Measurements from ENCODE around the gene HIGD2A. TPM values are rescaled to one million over a fixed set of nuclear protein-coding genes. Genes with fewer than 3 reads are reported as not detected.

HIGD2A gene
- total and polyA plus RNA-seq, 2 of the 13 experiments (the other 11 are each of a cell fraction or from before 2014, with no cell fraction given) = 89.2 to 146 TPM

DNA sequence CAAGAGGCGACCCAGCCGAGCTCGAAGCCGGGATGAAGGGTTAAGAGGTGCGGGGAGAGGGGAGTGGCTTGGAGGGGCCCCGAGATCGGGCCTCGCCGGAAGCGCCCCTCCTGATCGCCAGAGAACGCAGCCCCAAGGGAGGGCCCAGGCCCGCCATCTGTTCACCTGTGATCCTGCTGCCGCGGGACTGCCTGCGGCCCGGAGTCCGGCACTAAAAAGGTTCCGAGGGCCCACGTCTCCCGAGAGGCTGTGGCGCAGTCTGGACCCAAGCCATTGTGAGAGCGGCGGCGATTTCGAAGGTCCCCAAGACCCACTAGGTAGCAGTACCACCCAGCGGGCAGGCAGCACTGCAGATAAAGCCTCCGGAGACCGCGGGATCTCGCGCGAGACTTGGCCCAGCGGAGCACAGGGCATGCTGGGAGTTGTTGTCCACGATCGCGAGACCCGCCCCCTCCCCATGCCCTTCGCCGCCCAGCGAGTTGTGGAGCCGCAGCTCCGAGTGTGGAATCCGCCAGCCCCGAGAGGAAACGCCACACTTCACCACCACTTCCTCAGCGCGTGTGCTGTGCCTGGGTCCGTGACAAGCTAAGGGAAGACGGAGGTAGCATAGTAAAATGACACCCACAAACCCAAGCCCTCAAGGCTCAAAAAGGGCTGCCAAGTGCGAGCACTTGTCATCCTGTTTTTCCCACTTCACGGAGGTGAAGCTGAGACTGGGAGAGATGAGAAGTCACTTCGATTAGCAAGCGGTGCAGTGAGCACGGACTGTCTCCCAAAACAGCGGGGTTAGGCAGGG is 26.9 kb upstream of the HIGD2A start, which contains the start of gene KIAA1191 (continued):
- TF ChIP-seq, protein P1, sequence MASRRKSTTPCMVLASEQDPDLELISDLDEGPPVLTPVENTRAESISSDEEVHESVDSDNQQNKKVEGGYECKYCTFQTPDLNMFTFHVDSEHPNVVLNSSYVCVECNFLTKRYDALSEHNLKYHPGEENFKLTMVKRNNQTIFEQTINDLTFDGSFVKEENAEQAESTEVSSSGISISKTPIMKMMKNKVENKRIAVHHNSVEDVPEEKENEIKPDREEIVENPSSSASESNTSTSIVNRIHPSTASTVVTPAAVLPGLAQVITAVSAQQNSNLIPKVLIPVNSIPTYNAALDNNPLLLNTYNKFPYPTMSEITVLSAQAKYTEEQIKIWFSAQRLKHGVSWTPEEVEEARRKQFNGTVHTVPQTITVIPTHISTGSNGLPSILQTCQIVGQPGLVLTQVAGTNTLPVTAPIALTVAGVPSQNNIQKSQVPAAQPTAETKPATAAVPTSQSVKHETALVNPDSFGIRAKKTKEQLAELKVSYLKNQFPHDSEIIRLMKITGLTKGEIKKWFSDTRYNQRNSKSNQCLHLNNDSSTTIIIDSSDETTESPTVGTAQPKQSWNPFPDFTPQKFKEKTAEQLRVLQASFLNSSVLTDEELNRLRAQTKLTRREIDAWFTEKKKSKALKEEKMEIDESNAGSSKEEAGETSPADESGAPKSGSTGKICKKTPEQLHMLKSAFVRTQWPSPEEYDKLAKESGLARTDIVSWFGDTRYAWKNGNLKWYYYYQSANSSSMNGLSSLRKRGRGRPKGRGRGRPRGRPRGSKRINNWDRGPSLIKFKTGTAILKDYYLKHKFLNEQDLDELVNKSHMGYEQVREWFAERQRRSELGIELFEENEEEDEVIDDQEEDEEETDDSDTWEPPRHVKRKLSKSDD (CRISPR knock-in tag; IDR thresholded peaks at IDR 0.05; ENCODE audit: low read depth) = no peak
- TF ChIP-seq DRAP1 (CRISPR knock-in tag; IDR thresholded peaks at IDR 0.05) (peak; percentile 100), CEBPZ (IDR thresholded peaks at IDR 0.05; ENCODE audit: low read length) (no peak), CBFB (CRISPR knock-in tag; IDR thresholded peaks at IDR 0.05) (0 out of 2 replicates have a peak, but pooled peaks have one; percentile 32), PHB2 (IDR thresholded peaks at IDR 0.05; ENCODE audit: partially characterized antibody) (no peak), ZNF407 (CRISPR knock-in tag; IDR thresholded peaks at IDR 0.05; ENCODE audit: not compliant biosample characterization) (peak; percentile 94), ZNF709 (CRISPR knock-in tag; IDR thresholded peaks at IDR 0.05) (peak; percentile 88; the same call in 1 of the 2 replicates), TARDBP (CRISPR knock-in tag; IDR thresholded peaks at IDR 0.05) (peak; percentile 61; the same call in 1 of the 2 replicates), SRF (IDR thresholded peaks at IDR 0.05; ENCODE audit: low read depth, low read length) (peak; percentile 10; the same call in 1 of the 2 replicates), MIER3 (CRISPR knock-in tag; IDR thresholded peaks at IDR 0.05; ENCODE audit: borderline replicate concordance) (peak; percentile 72; the same call in 1 of the 2 replicates), NBN (conservative IDR thresholded peaks at IDR 0.05) (no peak)
- TF ChIP-seq, protein P2, sequence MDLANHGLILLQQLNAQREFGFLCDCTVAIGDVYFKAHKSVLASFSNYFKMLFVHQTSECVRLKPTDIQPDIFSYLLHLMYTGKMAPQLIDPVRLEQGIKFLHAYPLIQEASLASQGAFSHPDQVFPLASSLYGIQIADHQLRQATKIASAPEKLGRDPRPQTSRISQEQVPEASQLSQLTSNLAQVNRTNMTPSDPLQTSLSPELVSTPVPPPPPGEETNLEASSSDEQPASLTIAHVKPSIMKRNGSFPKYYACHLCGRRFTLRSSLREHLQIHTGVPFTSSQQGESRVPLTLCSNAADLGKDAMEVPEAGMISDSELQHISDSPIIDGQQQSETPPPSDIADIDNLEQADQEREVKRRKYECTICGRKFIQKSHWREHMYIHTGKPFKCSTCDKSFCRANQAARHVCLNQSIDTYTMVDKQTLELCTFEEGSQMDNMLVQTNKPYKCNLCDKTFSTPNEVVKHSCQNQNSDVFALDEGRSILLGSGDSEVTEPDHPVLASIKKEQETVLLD (CRISPR knock-in tag; IDR thresholded peaks at IDR 0.05; ENCODE audit: low read depth) = no peak

Data from HepG2 (cell line).